Endothelial cell of umbilical vein (primary cell): ENCODE results near the gene EARS2. TPM values are rescaled to one million over a fixed set of nuclear protein-coding genes. Genes with fewer than 3 reads are reported as not detected.

Experiments used
- BruUV-seq: library from RNA; stranded (reverse); fragments of 400-500 nt; replicated peaks from 2 replicates; lab custom pipeline; 2021; lab: Mats Ljungman, UMichigan
- CTCF ChIA-PET: fragments of 300-600, 350-600 bp; sonication (Branson Sonifier 250); formaldehyde crosslinking; loops from one replicate; lab custom pipeline; 2021; ENCODE audit warnings: antibody characterized with exemption, inconsistent platforms; lab: Charles Lee
- POLR2A ChIA-PET: fragments of 300-600, 350-600 bp; sonication (Branson Sonifier 250); formaldehyde crosslinking; loops from one replicate; lab custom pipeline; 2021; ENCODE audit warnings: antibody characterized with exemption, inconsistent platforms; lab: Charles Lee
- DNase-seq: peaks from one replicate; pipeline ENCODE4 v3.0.0-alpha.2; 2011; ENCODE audit warnings: low read depth, low spot score
- FAIRE-seq: peaks from 2 replicates; lab custom pipeline; 2011; peaks lifted over from hg19 to GRCh38; lab: Jason Lieb, UNC
- H2AFZ ChIP-seq: 2 replicates; pipeline ENCODE4 v1.6.0; 2012; ENCODE audit warnings: low read depth, low read length, control low read depth, inconsistent platforms
- H3K27ac ChIP-seq: 2 replicates; pipeline ENCODE4 v1.5.1; 2011; ENCODE audit warnings: low read depth, mild to moderate bottlenecking, control low read depth, low read length, moderate library complexity; ENCODE audit not compliant: insufficient read depth
- H3K27me3 ChIP-seq, 2 experiments: 2 replicates each; pipeline versions ENCODE4 v1.6.0 to v1.6.1; 2011; ENCODE audit warnings: low read length in 2 of 2, mixed read lengths in 1 of 2; ENCODE audit not compliant: control insufficient read depth in 2 of 2, insufficient read depth in 2 of 2
- H3K36me3 ChIP-seq, 2 experiments: 2 replicates in 1 of 2; 3 replicates in 1 of 2; pipeline ENCODE4 v1.5.1; 2011; ENCODE audit warnings: low read length in 2 of 2, mild to moderate bottlenecking in 1 of 2, moderate library complexity in 1 of 2; ENCODE audit not compliant: control insufficient read depth in 2 of 2, insufficient read depth in 2 of 2; ENCODE audit errors: extremely low read depth in 1 of 2
- H3K4me1 ChIP-seq: 3 replicates; pipeline ENCODE4 v1.5.1; 2011; ENCODE audit warnings: mild to moderate bottlenecking, low read length; ENCODE audit not compliant: control insufficient read depth, insufficient read depth; ENCODE audit errors: extremely low read depth
- H3K4me2 ChIP-seq: 2 replicates; pipeline ENCODE4 v1.6.1; 2011; ENCODE audit warnings: low read length, control low read depth, mixed read lengths; ENCODE audit not compliant: insufficient read depth
- H3K4me3 ChIP-seq, 3 experiments: fragments of 200-600 bp in 1 of 3; sonication (generic), shearing (Covaris generic) in 1 of 3; replicated peaks in 1 of 3; 2 replicates each; pipeline ENCODE4 v1.5.1; 2011 to 2016; ENCODE audit warnings: control low read depth in 3 of 3, low read length in 3 of 3, mild to moderate bottlenecking in 2 of 3, inconsistent platforms in 1 of 3, low read depth in 1 of 3, moderate library complexity in 1 of 3; ENCODE audit not compliant: insufficient read depth in 1 of 3
- H3K79me2 ChIP-seq: 2 replicates; pipeline ENCODE4 v1.6.0; 2012; ENCODE audit warnings: low read length, inconsistent platforms; ENCODE audit not compliant: control insufficient read depth, insufficient read depth
- H3K9ac ChIP-seq: replicated peaks from 2 replicates; pipeline ENCODE3; 2011; ENCODE audit warnings: low read length, control low read depth; ENCODE audit not compliant: insufficient read depth; ENCODE audit errors: extremely low read depth
- H3K9me1 ChIP-seq: replicated peaks from 3 replicates; pipeline ENCODE4 v1.6.0; 2011; ENCODE audit warnings: mild to moderate bottlenecking, low read length; ENCODE audit not compliant: control insufficient read depth, insufficient read depth; ENCODE audit errors: extremely low read depth
- H3K9me3 ChIP-seq: replicated peaks from 2 replicates; pipeline ENCODE4 v1.5.1; 2012; ENCODE audit warnings: low read length, inconsistent platforms; ENCODE audit not compliant: control insufficient read depth, insufficient read depth
- H4K20me1 ChIP-seq: replicated peaks from 2 replicates; pipeline ENCODE3; 2011; ENCODE audit warnings: mild to moderate bottlenecking, low read length; ENCODE audit not compliant: control insufficient read depth, insufficient read depth; ENCODE audit errors: extremely low read depth
- CTCF ChIP-seq, 2 donors: IDR thresholded peaks; 1 replicate in 1 of 2; 2 replicates in 1 of 2; pipeline ENCODE4 v1.5.1; 2011; ENCODE audit warnings: low read length in 2 of 2, mild to moderate bottlenecking in 2 of 2, moderate library complexity in 2 of 2, control low read depth in 1 of 2, inconsistent platforms in 1 of 2, low read depth in 1 of 2; ENCODE audit not compliant: insufficient read depth in 1 of 2; ENCODE audit errors: extremely low read depth in 1 of 2
- EZH2 ChIP-seq: IDR thresholded peaks from 2 replicates; pipeline ENCODE4 v1.6.1; 2012; ENCODE audit warnings: borderline replicate concordance, low read depth, mild to moderate bottlenecking, moderate library complexity, low read length, inconsistent platforms; ENCODE audit not compliant: severe bottlenecking
- FOS ChIP-seq: IDR thresholded peaks from 2 replicates; pipeline ENCODE4 v1.6.1; 2011; ENCODE audit warnings: mild to moderate bottlenecking, low read length, moderate library complexity, borderline replicate concordance; ENCODE audit not compliant: insufficient read depth
- GATA2 ChIP-seq: IDR thresholded peaks from 2 replicates; pipeline ENCODE4 v1.7.0; 2011; ENCODE audit warnings: low read depth, mild to moderate bottlenecking, moderate library complexity, mixed read lengths, low read length; ENCODE audit not compliant: insufficient read length, insufficient read depth
- JUN ChIP-seq: IDR thresholded peaks from 2 replicates; pipeline ENCODE4 v1.6.1; 2011; ENCODE audit warnings: borderline replicate concordance, low read depth; ENCODE audit not compliant: insufficient read length, insufficient read depth
- MAX ChIP-seq: IDR thresholded peaks from 2 replicates; pipeline ENCODE4 v1.6.1; 2011; ENCODE audit not compliant: insufficient read depth, insufficient read length
- MYC ChIP-seq: IDR thresholded peaks from one replicate; pipeline ENCODE4 v1.6.1; 2011; ENCODE audit warnings: mild to moderate bottlenecking, low read depth, low read length
- POLR2A ChIP-seq: IDR thresholded peaks from 2 replicates; pipeline ENCODE4 v1.6.1; 2012; ENCODE audit warnings: low read depth, mild to moderate bottlenecking, control low read depth, low read length
- POLR2AphosphoS5 ChIP-seq: IDR thresholded peaks from 2 replicates; pipeline ENCODE4 v1.6.1; 2012; ENCODE audit warnings: low read depth, mild to moderate bottlenecking, control low read depth, low read length, moderate library complexity; ENCODE audit not compliant: insufficient read depth
- dilution Hi-C: fragments of 300-500 bp; cut with MboI; formaldehyde crosslinking; loops from one replicate; pipeline ENCODE4 v1.15.0; 2019; ENCODE audit warnings: low sequenced_read_pairs; ENCODE audit not compliant: extremely low pct_ligation_motif_present
- intact Hi-C: fragments of 100-400 bp; cut with micrococcal nuclease; formaldehyde crosslinking; loops from one replicate; pipeline ENCODE4 v1.10.0; 2022
- polyA plus RNA-seq, 4 experiments: library from polyadenylated mRNA; depleted of rRNA in 3 of 4; stranded (reverse) in 3 of 4; unstranded in 1 of 4; fragments of >200 nt; gene quantifications; 2 replicates each; pipeline versions ENCODE4 v1.2.1 to v1.2.3, GENCODE V29; 2011 to 2012; ENCODE audit warnings: missing spikeins in 1 of 4
- total RNA-seq: library from RNA; stranded (reverse); gene quantifications from 2 replicates; pipeline ENCODE4 v1.2.3, GENCODE V29; 2021

The EARS2 gene
- total and polyA plus RNA-seq, 2 donors (not counting 3 experiments of a cell fraction or from before 2014, with no cell fraction given), result 14.7 to 21.6 TPM

- no peaks in the 10 kb centered on the region for H3K27me3 ChIP-seq
- no peak overlapping the region for H3K4me2 ChIP-seq
- no TSS peak for BruUV-seq
- H3K36me3 ChIP-seq, result no peaks in the 10 kb centered on the region
- peaks cover 2% of the 10 kb centered on the region for H4K20me1 ChIP-seq
- H3K9ac ChIP-seq, result no peak overlapping the region
- CTCF ChIA-PET, result interaction anchor here (1.3 kb wide), 1 partner anchor 66 kb away, joined by 3 read pairs; no protein-coding TSS in a partner anchor
- H3K4me3 ChIP-seq, result no peak overlapping the region
- FAIRE-seq, result no peak
- peaks cover 28% of the 10 kb centered on the region for H3K4me1 ChIP-seq
- intact Hi-C loops, result no loop called here
- dilution Hi-C loops, result no loop called here
- no peak overlapping the region for H2AFZ ChIP-seq
- POLR2A ChIA-PET, result no interaction called here
- no peak overlapping the region for H3K27ac ChIP-seq
- H3K9me3 ChIP-seq, result no peaks in the 10 kb centered on the region
- H3K79me2 ChIP-seq, result peaks cover 79% of the 10 kb centered on the region
- TF ChIP-seq CTCF (IDR thresholded peaks at IDR 0.05; ENCODE audit: extremely low read depth in 1 of 2, insufficient read depth in 1 of 2, low read depth in 1 of 2, low read length in 2 of 2) (no peak), MYC (no peak), MAX (no peak), JUN (no peak), POLR2A (no peak), EZH2 (no peak), FOS (no peak), GATA2 (no peak), POLR2AphosphoS5 (no peak)
- H3K9me1 ChIP-seq, result no peaks in the 10 kb centered on the region
- no peak for DNase-seq
These were observed 55.9 kb downstream of the EARS2 start for GRCh38 chr16:23501291-23501690.
